Neural progenitor cell (in vitro differentiated cells): Measurements from ENCODE around the gene FAM3C. TPM values are rescaled to one million over a fixed set of nuclear protein-coding genes. Genes with fewer than 3 reads are reported as not detected.
"Not testable (repeated sequence)": the region's sequence is repeated elsewhere in the genome, so short reads cannot be mapped to it uniquely, and the experiment has no call there.

Experiments used
- DNase-seq: peaks from one replicate; pipeline ENCODE4 v3.0.0-alpha.2; 2016; ENCODE audit warnings: low spot score
- H2AFZ ChIP-seq: fragments of 200-600 bp; sonication (generic); replicated peaks from 2 replicates; pipeline ENCODE4 v1.6.1; 2016; ENCODE audit warnings: antibody characterized with exemption
- H3F3A ChIP-seq: fragments of 200-600 bp; sonication (generic); 2 replicates; pipeline ENCODE4 v1.6.1; 2016; ENCODE audit warnings: antibody characterized with exemption, low read depth
- H3K27ac ChIP-seq: fragments of 200-600 bp; sonication (generic); 2 replicates; pipeline ENCODE4 v1.5.1; 2016; ENCODE audit warnings: mild to moderate bottlenecking
- H3K27me3 ChIP-seq: fragments of 200-600 bp; sonication (generic); 2 replicates; pipeline ENCODE4 v1.6.1; 2016; ENCODE audit warnings: mild to moderate bottlenecking, moderate library complexity
- H3K36me3 ChIP-seq: fragments of 200-600 bp; sonication (generic); 2 replicates; pipeline ENCODE4 v1.5.1; 2016
- H3K4me1 ChIP-seq: fragments of 200-600 bp; sonication (generic); 2 replicates; pipeline ENCODE4 v1.6.1; 2016; ENCODE audit warnings: mixed run types
- H3K4me2 ChIP-seq: fragments of 200-600 bp; sonication (generic); 2 replicates; pipeline ENCODE4 v1.6.1; 2016
- H3K4me3 ChIP-seq: fragments of 200-600 bp; sonication (generic); 2 replicates; pipeline ENCODE4 v1.5.1; 2016
- H3K79me2 ChIP-seq: fragments of 200-600 bp; sonication (generic); 2 replicates; pipeline ENCODE4 v1.6.1; 2016; ENCODE audit warnings: low read depth
- H3K9ac ChIP-seq: fragments of 200-600 bp; sonication (generic); 2 replicates; pipeline ENCODE4 v1.6.1; 2016
- H3K9me3 ChIP-seq: fragments of 200-600 bp; sonication (generic); 2 replicates; pipeline ENCODE4 v1.5.1; 2016; ENCODE audit warnings: low read depth
- H4K20me1 ChIP-seq: fragments of 200-600 bp; sonication (generic); 2 replicates; pipeline ENCODE4 v1.6.1; 2016; ENCODE audit warnings: low read depth
- H3K27ac Mint-ChIP-seq: 3 replicates; pipeline ENCODE4 v1.8.0; 2021; ENCODE audit warnings: mixed read lengths
- H3K27me3 Mint-ChIP-seq: 2 replicates; pipeline ENCODE4 v1.8.0; 2022; ENCODE audit warnings: low read depth, mild to moderate bottlenecking, inconsistent platforms, moderate library complexity, mixed read lengths; ENCODE audit not compliant: insufficient read depth
- H3K36me3 Mint-ChIP-seq: 3 replicates; pipeline ENCODE4 v1.8.0; 2021; ENCODE audit warnings: mixed read lengths
- H3K4me1 Mint-ChIP-seq: 3 replicates; pipeline ENCODE4 v1.8.0; 2021; ENCODE audit warnings: mixed read lengths
- H3K4me3 Mint-ChIP-seq: 3 replicates; pipeline ENCODE4 v1.8.0; 2021; ENCODE audit warnings: mild to moderate bottlenecking, moderate library complexity, mixed read lengths
- H3K9me3 Mint-ChIP-seq: 3 replicates; pipeline ENCODE4 v1.8.0; 2020; ENCODE audit warnings: mixed read lengths
- CTCF ChIP-seq: fragments of 200-600 bp; sonication (generic); IDR thresholded peaks from 2 replicates; pipeline ENCODE4 v1.5.1; 2017; ENCODE audit warnings: antibody characterized with exemption, mild to moderate bottlenecking
- EZH2 ChIP-seq: fragments of 200-600 bp; sonication (generic); IDR thresholded peaks from 2 replicates; pipeline ENCODE4 v1.6.1; 2017; ENCODE audit warnings: antibody characterized with exemption, mild to moderate bottlenecking, moderate library complexity
- EZH2phosphoT487 ChIP-seq: fragments of 200-600 bp; sonication (generic); IDR thresholded peaks from 2 replicates; pipeline ENCODE4 v1.6.1; 2017; ENCODE audit warnings: antibody characterized with exemption
- total RNA-seq: library from RNA; depleted of rRNA; stranded (reverse); fragments of >200 nt; gene quantifications from 2 replicates; pipeline ENCODE4 v1.2.3, GENCODE V29; 2015; ENCODE audit warnings: low replicate concordance

Gene FAM3C
- total RNA-seq, 1 donor from 2014 or later = 96.7 TPM

- H3K36me3 ChIP-seq = no peaks in the 10 kb centered on the region
- H3K27me3 Mint-ChIP-seq = no peaks in the 10 kb centered on the region
- no peak for DNase-seq
- no peak overlapping the region for H2AFZ ChIP-seq
- no peak overlapping the region for H3K4me2 ChIP-seq
- H3K79me2 ChIP-seq = no peaks in the 10 kb centered on the region
- H3K4me1 ChIP-seq = no peaks in the 10 kb centered on the region
- no peaks in the 10 kb centered on the region for H3K9me3 ChIP-seq
- no peak overlapping the region for H3K27ac Mint-ChIP-seq
- no peaks in the 10 kb centered on the region for H3K36me3 Mint-ChIP-seq
- H3K4me3 Mint-ChIP-seq = no peak overlapping the region
- TF ChIP-seq EZH2phosphoT487 = no peak
- TF ChIP-seq EZH2 = no peak
- TF ChIP-seq CTCF = no peak
- no peak overlapping the region for H3K27ac ChIP-seq
- H3K9ac ChIP-seq = no peak overlapping the region
- no peaks in the 10 kb centered on the region for H3K9me3 Mint-ChIP-seq
- H3K4me3 ChIP-seq = no peak overlapping the region
- no peaks in the 10 kb centered on the region for H3F3A ChIP-seq
- no peaks in the 10 kb centered on the region for H3K27me3 ChIP-seq
- H3K4me1 Mint-ChIP-seq = peaks cover 10% of the 10 kb centered on the region
- no peaks in the 10 kb centered on the region for H4K20me1 ChIP-seq
Measured at GRCh38 chr7:121428855-121429489, 32.9 kb upstream of the FAM3C start.

DNA sequence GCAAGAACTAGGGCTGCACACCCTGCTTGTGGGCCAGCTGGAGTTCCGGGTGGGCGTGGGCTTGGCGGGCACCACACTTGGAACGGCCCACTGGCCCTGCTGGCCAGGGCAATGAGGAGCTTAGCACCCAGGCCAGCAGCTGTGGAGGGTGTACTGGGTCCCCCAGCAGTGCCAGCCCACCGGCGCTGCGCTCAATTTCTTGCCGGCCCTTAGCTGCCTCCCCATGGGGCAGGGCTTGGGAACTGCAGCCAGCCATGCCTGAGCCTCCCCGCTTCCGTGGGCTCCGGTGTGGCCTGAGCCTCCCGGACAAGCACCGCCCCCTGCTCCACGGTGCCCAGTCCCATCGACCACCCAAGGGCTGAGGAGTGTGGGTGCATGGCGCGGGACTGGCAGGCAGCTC lies 25.6 kb upstream of the FAM3C start:
- not testable (repeated sequence) for H3K4me2 ChIP-seq, H3K27ac ChIP-seq, H3K4me1 ChIP-seq, H3K27me3 ChIP-seq, H3K9me3 Mint-ChIP-seq, DNase-seq, H3F3A ChIP-seq, H3K9ac ChIP-seq, H3K4me1 Mint-ChIP-seq, H3K9me3 ChIP-seq, H3K4me3 ChIP-seq, H3K27me3 Mint-ChIP-seq, H2AFZ ChIP-seq, H3K79me2 ChIP-seq, H3K27ac Mint-ChIP-seq, H3K4me3 Mint-ChIP-seq, H3K36me3 ChIP-seq, H4K20me1 ChIP-seq, H3K36me3 Mint-ChIP-seq

DNA sequence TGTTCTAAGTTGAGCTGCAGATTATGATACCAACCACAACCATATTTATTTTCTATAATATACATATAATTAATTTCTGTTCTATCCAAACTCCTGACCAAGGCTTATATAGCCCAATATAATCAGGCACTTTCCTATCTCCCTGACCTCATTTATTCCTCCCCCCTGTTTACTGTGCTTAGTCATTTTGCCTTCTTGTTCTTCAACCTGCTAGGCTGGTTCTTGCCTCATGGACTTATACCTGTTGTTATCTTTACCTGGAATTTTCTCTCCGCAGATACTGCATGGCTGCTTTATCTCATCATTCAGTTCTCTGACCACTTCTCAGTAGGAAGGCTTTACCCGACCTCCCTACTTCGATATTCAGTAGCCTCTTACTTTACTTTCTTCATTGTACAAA lies 24.9 kb upstream of the FAM3C start:
- TF ChIP-seq EZH2 (no peak), CTCF (no peak), EZH2phosphoT487 (no peak)
- H3K36me3 Mint-ChIP-seq = no peaks in the 10 kb centered on the region
- no peak overlapping the region for H3K27ac ChIP-seq
- DNase-seq = no peak
- no peak overlapping the region for H3K4me3 ChIP-seq
- H3K9me3 ChIP-seq = no peaks in the 10 kb centered on the region
- no peaks in the 10 kb centered on the region for H3K79me2 ChIP-seq
- no peaks in the 10 kb centered on the region for H3K27me3 ChIP-seq
- peaks cover 2% of the 10 kb centered on the region for H3K27me3 Mint-ChIP-seq
- H3K4me3 Mint-ChIP-seq = no peak overlapping the region
- no peak overlapping the region for H3K27ac Mint-ChIP-seq
- no peak overlapping the region for H2AFZ ChIP-seq
- H3K9ac ChIP-seq = no peak overlapping the region
- no peaks in the 10 kb centered on the region for H4K20me1 ChIP-seq
- H3K4me1 ChIP-seq = no peaks in the 10 kb centered on the region
- H3K9me3 Mint-ChIP-seq = no peaks in the 10 kb centered on the region
- no peaks in the 10 kb centered on the region for H3K4me1 Mint-ChIP-seq
- no peaks in the 10 kb centered on the region for H3K36me3 ChIP-seq
- no peaks in the 10 kb centered on the region for H3F3A ChIP-seq
- H3K4me2 ChIP-seq = no peak overlapping the region

DNA sequence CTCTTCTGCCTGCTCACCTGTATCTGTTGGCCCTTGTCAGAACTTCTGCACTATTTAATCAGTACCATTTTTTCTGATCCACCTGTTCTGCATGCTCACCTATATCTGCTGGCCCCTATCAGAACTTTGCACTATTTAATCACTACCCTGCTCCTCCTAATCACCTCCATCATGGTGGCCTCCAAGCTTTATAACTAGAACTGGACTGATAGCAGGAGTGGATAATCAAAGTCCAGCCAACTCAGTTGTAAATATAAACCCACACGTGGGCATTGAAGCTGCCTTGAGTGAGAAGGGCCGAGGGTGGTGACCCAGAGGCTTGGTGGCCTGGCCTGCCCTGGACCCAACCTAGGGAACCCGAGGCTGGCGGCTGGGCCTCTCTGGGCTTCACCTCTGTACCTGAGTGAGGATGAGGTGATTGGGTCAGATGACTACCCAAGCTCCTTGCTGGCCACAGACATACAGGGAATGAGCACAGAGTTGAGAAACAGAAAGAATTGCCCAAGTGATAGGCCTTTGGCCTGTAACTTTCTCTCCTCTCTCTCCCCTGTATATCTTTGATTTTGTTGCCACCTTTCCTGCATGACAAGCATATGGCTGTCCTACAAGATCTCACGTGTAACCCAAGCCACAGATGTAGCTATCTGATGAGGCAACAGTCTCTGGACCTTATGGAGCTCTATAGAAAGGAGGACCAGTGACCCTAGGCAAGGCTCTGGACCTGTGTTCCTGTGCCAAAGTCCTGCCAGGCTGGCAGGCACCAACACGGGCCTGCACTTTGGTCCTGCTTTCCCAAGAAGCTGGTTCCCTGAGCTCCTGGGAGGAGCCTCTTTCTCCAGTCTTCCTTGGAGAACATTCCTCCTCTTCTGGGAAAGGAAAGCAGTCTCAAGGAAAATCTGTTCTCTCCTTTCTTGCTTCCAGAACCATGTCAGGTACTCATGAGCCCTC lies 23.4 kb upstream of the FAM3C start:
- H3K27ac Mint-ChIP-seq = no peak overlapping the region
- no peak overlapping the region for H2AFZ ChIP-seq
- peaks cover 2% of the 10 kb centered on the region for H3K27me3 Mint-ChIP-seq
- H3F3A ChIP-seq = no peaks in the 10 kb centered on the region
- TF ChIP-seq EZH2phosphoT487 (no peak), CTCF (no peak), EZH2 (no peak)
- H3K27me3 ChIP-seq = no peaks in the 10 kb centered on the region
- no peaks in the 10 kb centered on the region for H3K4me1 ChIP-seq
- H3K4me1 Mint-ChIP-seq = no peaks in the 10 kb centered on the region
- no peak overlapping the region for H3K4me3 ChIP-seq
- no peak for DNase-seq
- no peak overlapping the region for H3K9ac ChIP-seq
- no peaks in the 10 kb centered on the region for H3K36me3 Mint-ChIP-seq
- H3K27ac ChIP-seq = no peak overlapping the region
- no peaks in the 10 kb centered on the region for H3K79me2 ChIP-seq
- H4K20me1 ChIP-seq = no peaks in the 10 kb centered on the region
- no peak overlapping the region for H3K4me3 Mint-ChIP-seq
- H3K9me3 ChIP-seq = no peaks in the 10 kb centered on the region
- no peaks in the 10 kb centered on the region for H3K9me3 Mint-ChIP-seq
- no peak overlapping the region for H3K4me2 ChIP-seq
- H3K36me3 ChIP-seq = no peaks in the 10 kb centered on the region
